ENCODE results near the gene ATOX1.

DNA sequence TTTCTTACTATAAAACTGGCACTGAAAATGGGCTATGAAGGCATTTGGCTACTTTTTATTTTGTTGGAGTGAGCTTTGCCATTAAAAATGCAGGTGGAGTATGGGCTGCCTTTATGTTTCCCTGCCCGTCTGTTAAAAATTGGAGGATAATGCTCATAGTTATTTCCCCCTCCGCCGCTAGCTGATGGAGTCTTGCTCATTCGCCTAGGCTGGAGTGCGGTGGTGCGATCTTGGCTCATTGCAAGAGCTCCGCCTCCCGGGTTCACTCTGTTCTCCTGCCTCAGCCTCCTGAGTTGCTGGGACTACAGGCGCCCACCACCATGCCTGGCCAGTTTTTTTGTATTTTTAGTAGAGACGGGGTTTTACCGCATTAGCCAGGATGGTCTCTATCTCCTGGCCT is 21.9 kb upstream of the ATOX1 start:
- TF ChIP-seq POLR2A (IDR thresholded peaks at IDR 0.05), result no peak
- TF ChIP-seq, protein P1, sequence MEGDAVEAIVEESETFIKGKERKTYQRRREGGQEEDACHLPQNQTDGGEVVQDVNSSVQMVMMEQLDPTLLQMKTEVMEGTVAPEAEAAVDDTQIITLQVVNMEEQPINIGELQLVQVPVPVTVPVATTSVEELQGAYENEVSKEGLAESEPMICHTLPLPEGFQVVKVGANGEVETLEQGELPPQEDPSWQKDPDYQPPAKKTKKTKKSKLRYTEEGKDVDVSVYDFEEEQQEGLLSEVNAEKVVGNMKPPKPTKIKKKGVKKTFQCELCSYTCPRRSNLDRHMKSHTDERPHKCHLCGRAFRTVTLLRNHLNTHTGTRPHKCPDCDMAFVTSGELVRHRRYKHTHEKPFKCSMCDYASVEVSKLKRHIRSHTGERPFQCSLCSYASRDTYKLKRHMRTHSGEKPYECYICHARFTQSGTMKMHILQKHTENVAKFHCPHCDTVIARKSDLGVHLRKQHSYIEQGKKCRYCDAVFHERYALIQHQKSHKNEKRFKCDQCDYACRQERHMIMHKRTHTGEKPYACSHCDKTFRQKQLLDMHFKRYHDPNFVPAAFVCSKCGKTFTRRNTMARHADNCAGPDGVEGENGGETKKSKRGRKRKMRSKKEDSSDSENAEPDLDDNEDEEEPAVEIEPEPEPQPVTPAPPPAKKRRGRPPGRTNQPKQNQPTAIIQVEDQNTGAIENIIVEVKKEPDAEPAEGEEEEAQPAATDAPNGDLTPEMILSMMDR (IDR thresholded peaks at IDR 0.05), result no peak

All from esophagus squamous epithelium (tissue), 4 donors.